ENCODE measurements around the gene GPAM.

- TF ChIP-seq EZH2phosphoT487 (IDR thresholded peaks at IDR 0.05; ENCODE audit: insufficient read depth, low read depth) (no peak), EZH2 (IDR thresholded peaks at IDR 0.05; ENCODE audit: insufficient read depth, poor library complexity, severe bottlenecking) (no peak)
These were observed 49.1 kb upstream of the GPAM start for GRCh38 chr10:112232670-112233069.

Measured in GM23248 (cell line).